Endothelial cell of umbilical vein (primary cell): ENCODE data around the gene OR2M3. TPM values are rescaled to one million over a fixed set of nuclear protein-coding genes. Genes with fewer than 3 reads are reported as not detected.

Experiments
- BruUV-seq: library from RNA; stranded (reverse); fragments of 400-500 nt; replicated peaks from 2 replicates; lab custom pipeline; 2021; lab: Mats Ljungman, UMichigan
- CTCF ChIA-PET: fragments of 300-600, 350-600 bp; sonication (Branson Sonifier 250); formaldehyde crosslinking; loops from one replicate; lab custom pipeline; 2021; ENCODE audit warnings: antibody characterized with exemption, inconsistent platforms; lab: Charles Lee
- POLR2A ChIA-PET: fragments of 300-600, 350-600 bp; sonication (Branson Sonifier 250); formaldehyde crosslinking; loops from one replicate; lab custom pipeline; 2021; ENCODE audit warnings: antibody characterized with exemption, inconsistent platforms; lab: Charles Lee
- DNase-seq: peaks from one replicate; pipeline ENCODE4 v3.0.0-alpha.2; 2011; ENCODE audit warnings: low read depth, low spot score
- FAIRE-seq: peaks from 2 replicates; lab custom pipeline; 2011; peaks lifted over from hg19 to GRCh38; lab: Jason Lieb, UNC
- H2AFZ ChIP-seq: 2 replicates; pipeline ENCODE4 v1.6.0; 2012; ENCODE audit warnings: low read depth, low read length, control low read depth, inconsistent platforms
- H3K27ac ChIP-seq: 2 replicates; pipeline ENCODE4 v1.5.1; 2011; ENCODE audit warnings: low read depth, mild to moderate bottlenecking, control low read depth, low read length, moderate library complexity; ENCODE audit not compliant: insufficient read depth
- H3K27me3 ChIP-seq, 2 experiments: 2 replicates each; pipeline versions ENCODE4 v1.6.0 to v1.6.1; 2011; ENCODE audit warnings: low read length in 2 of 2, mixed read lengths in 1 of 2; ENCODE audit not compliant: control insufficient read depth in 2 of 2, insufficient read depth in 2 of 2
- H3K36me3 ChIP-seq, 2 experiments: 2 replicates in 1 of 2; 3 replicates in 1 of 2; pipeline ENCODE4 v1.5.1; 2011; ENCODE audit warnings: low read length in 2 of 2, mild to moderate bottlenecking in 1 of 2, moderate library complexity in 1 of 2; ENCODE audit not compliant: control insufficient read depth in 2 of 2, insufficient read depth in 2 of 2; ENCODE audit errors: extremely low read depth in 1 of 2
- H3K4me1 ChIP-seq: 3 replicates; pipeline ENCODE4 v1.5.1; 2011; ENCODE audit warnings: mild to moderate bottlenecking, low read length; ENCODE audit not compliant: control insufficient read depth, insufficient read depth; ENCODE audit errors: extremely low read depth
- H3K4me2 ChIP-seq: 2 replicates; pipeline ENCODE4 v1.6.1; 2011; ENCODE audit warnings: low read length, control low read depth, mixed read lengths; ENCODE audit not compliant: insufficient read depth
- H3K4me3 ChIP-seq, 3 experiments: fragments of 200-600 bp in 1 of 3; sonication (generic), shearing (Covaris generic) in 1 of 3; replicated peaks in 1 of 3; 2 replicates each; pipeline ENCODE4 v1.5.1; 2011 to 2016; ENCODE audit warnings: control low read depth in 3 of 3, low read length in 3 of 3, mild to moderate bottlenecking in 2 of 3, inconsistent platforms in 1 of 3, low read depth in 1 of 3, moderate library complexity in 1 of 3; ENCODE audit not compliant: insufficient read depth in 1 of 3
- H3K79me2 ChIP-seq: 2 replicates; pipeline ENCODE4 v1.6.0; 2012; ENCODE audit warnings: low read length, inconsistent platforms; ENCODE audit not compliant: control insufficient read depth, insufficient read depth
- H3K9ac ChIP-seq: replicated peaks from 2 replicates; pipeline ENCODE3; 2011; ENCODE audit warnings: low read length, control low read depth; ENCODE audit not compliant: insufficient read depth; ENCODE audit errors: extremely low read depth
- H3K9me1 ChIP-seq: replicated peaks from 3 replicates; pipeline ENCODE4 v1.6.0; 2011; ENCODE audit warnings: mild to moderate bottlenecking, low read length; ENCODE audit not compliant: control insufficient read depth, insufficient read depth; ENCODE audit errors: extremely low read depth
- H3K9me3 ChIP-seq: replicated peaks from 2 replicates; pipeline ENCODE4 v1.5.1; 2012; ENCODE audit warnings: low read length, inconsistent platforms; ENCODE audit not compliant: control insufficient read depth, insufficient read depth
- H4K20me1 ChIP-seq: replicated peaks from 2 replicates; pipeline ENCODE3; 2011; ENCODE audit warnings: mild to moderate bottlenecking, low read length; ENCODE audit not compliant: control insufficient read depth, insufficient read depth; ENCODE audit errors: extremely low read depth
- CTCF ChIP-seq, 2 donors: IDR thresholded peaks; 1 replicate in 1 of 2; 2 replicates in 1 of 2; pipeline ENCODE4 v1.5.1; 2011; ENCODE audit warnings: low read length in 2 of 2, mild to moderate bottlenecking in 2 of 2, moderate library complexity in 2 of 2, control low read depth in 1 of 2, inconsistent platforms in 1 of 2, low read depth in 1 of 2; ENCODE audit not compliant: insufficient read depth in 1 of 2; ENCODE audit errors: extremely low read depth in 1 of 2
- EZH2 ChIP-seq: IDR thresholded peaks from 2 replicates; pipeline ENCODE4 v1.6.1; 2012; ENCODE audit warnings: borderline replicate concordance, low read depth, mild to moderate bottlenecking, moderate library complexity, low read length, inconsistent platforms; ENCODE audit not compliant: severe bottlenecking
- FOS ChIP-seq: IDR thresholded peaks from 2 replicates; pipeline ENCODE4 v1.6.1; 2011; ENCODE audit warnings: mild to moderate bottlenecking, low read length, moderate library complexity, borderline replicate concordance; ENCODE audit not compliant: insufficient read depth
- GATA2 ChIP-seq: IDR thresholded peaks from 2 replicates; pipeline ENCODE4 v1.7.0; 2011; ENCODE audit warnings: low read depth, mild to moderate bottlenecking, moderate library complexity, mixed read lengths, low read length; ENCODE audit not compliant: insufficient read length, insufficient read depth
- JUN ChIP-seq: IDR thresholded peaks from 2 replicates; pipeline ENCODE4 v1.6.1; 2011; ENCODE audit warnings: borderline replicate concordance, low read depth; ENCODE audit not compliant: insufficient read length, insufficient read depth
- MAX ChIP-seq: IDR thresholded peaks from 2 replicates; pipeline ENCODE4 v1.6.1; 2011; ENCODE audit not compliant: insufficient read depth, insufficient read length
- MYC ChIP-seq: IDR thresholded peaks from one replicate; pipeline ENCODE4 v1.6.1; 2011; ENCODE audit warnings: mild to moderate bottlenecking, low read depth, low read length
- POLR2A ChIP-seq: IDR thresholded peaks from 2 replicates; pipeline ENCODE4 v1.6.1; 2012; ENCODE audit warnings: low read depth, mild to moderate bottlenecking, control low read depth, low read length
- POLR2AphosphoS5 ChIP-seq: IDR thresholded peaks from 2 replicates; pipeline ENCODE4 v1.6.1; 2012; ENCODE audit warnings: low read depth, mild to moderate bottlenecking, control low read depth, low read length, moderate library complexity; ENCODE audit not compliant: insufficient read depth
- dilution Hi-C: fragments of 300-500 bp; cut with MboI; formaldehyde crosslinking; loops from one replicate; pipeline ENCODE4 v1.15.0; 2019; ENCODE audit warnings: low sequenced_read_pairs; ENCODE audit not compliant: extremely low pct_ligation_motif_present
- intact Hi-C: fragments of 100-400 bp; cut with micrococcal nuclease; formaldehyde crosslinking; loops from one replicate; pipeline ENCODE4 v1.10.0; 2022
- polyA plus RNA-seq, 4 experiments: library from polyadenylated mRNA; depleted of rRNA in 3 of 4; stranded (reverse) in 3 of 4; unstranded in 1 of 4; fragments of >200 nt; gene quantifications; 2 replicates each; pipeline versions ENCODE4 v1.2.1 to v1.2.3, GENCODE V29; 2011 to 2012; ENCODE audit warnings: missing spikeins in 1 of 4
- total RNA-seq: library from RNA; stranded (reverse); gene quantifications from 2 replicates; pipeline ENCODE4 v1.2.3, GENCODE V29; 2021

The OR2M3 gene
- total and polyA plus RNA-seq, 2 donors (not counting 3 experiments of a cell fraction or from before 2014, with no cell fraction given) = not detected

DNA sequence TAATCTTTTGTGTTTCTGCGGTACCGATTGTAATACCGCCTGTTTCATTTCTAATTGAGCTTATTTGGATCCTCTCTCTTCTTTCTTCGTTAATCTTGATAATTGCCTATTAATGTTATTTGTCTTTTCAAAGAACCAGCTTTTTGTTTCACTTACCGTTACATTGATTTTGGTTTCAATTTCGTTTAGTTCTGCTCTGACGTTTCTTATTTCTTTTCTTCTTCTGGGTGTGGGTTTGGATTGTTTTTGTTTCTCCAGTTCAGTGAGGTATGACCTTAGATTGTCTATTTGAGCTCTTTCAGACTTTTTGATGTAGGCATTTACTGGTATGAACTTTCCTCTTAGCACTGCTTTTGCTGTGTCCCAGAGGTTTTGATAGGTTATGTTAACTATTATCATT, 13.1 kb upstream of the OR2M3 start:
- FAIRE-seq = no peak
- Histone ChIP-seq H3K79me2 (no peaks in the 10 kb centered on the region), H3K4me2 (no peak overlapping the region), H3K4me3 (no peak overlapping the region), H3K9me1 (no peaks in the 10 kb centered on the region), H3K9me3 (no peaks in the 10 kb centered on the region), H2AFZ (no peak overlapping the region), H3K9ac (no peak overlapping the region), H3K4me1 (no peaks in the 10 kb centered on the region), H4K20me1 (no peaks in the 10 kb centered on the region), H3K36me3 (no peaks in the 10 kb centered on the region), H3K27ac (no peak overlapping the region), H3K27me3 (no peaks in the 10 kb centered on the region)
- dilution Hi-C loops = no loop called here
- no TSS peak for BruUV-seq
- intact Hi-C loops = no loop called here
- POLR2A ChIA-PET = no interaction called here
- TF ChIP-seq MYC (no peak), MAX (no peak), POLR2AphosphoS5 (no peak), POLR2A (no peak), GATA2 (no peak), CTCF (IDR thresholded peaks at IDR 0.05; ENCODE audit: extremely low read depth in 1 of 2, insufficient read depth in 1 of 2, low read depth in 1 of 2, low read length in 2 of 2) (no peak), JUN (no peak), FOS (no peak), EZH2 (no peak)
- no peak for DNase-seq
- CTCF ChIA-PET = no interaction called here
